ENCODE results near the gene SLC29A1.
A peak's percentile ranks its signal among the peaks of the same experiment; 100 is the strongest.

Gene SLC29A1

GRCh38 chr6:44237813-44238433, 14.5 kb downstream of the SLC29A1 start:
- DNase-seq = peak; percentile 82 to 84

DNA sequence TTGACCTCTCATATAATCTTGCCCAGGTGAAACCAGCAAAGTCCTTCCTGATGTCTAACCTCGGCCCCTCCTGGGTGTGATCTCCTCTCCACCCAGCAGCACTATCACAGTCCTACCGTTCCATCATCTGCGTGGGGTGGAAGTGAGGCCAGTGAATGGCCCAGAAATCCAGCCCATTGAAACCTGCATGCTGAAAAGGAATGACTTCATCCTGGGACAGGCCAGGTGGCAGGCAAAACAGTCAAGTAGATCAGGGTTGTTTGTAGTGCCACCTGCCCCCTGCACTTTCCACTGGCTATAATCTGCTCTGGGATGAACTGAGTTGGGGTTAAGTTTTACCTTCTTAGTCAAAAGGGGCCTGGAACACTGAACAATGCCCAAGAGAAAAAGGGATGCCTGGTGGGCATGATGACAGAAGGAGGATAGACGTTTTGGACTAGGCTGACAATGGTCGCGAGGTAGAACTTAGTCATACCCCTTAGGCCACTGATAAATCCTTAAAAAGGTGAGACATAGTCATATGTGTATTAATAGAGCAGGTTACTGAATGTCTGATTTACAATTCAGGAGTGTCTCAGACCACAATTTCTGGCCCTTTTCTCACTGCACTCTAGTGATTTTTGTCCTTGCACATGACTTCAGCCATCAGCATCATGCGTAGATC, 15.4 kb downstream of the SLC29A1 start:
- no peak for DNase-seq

DNA sequence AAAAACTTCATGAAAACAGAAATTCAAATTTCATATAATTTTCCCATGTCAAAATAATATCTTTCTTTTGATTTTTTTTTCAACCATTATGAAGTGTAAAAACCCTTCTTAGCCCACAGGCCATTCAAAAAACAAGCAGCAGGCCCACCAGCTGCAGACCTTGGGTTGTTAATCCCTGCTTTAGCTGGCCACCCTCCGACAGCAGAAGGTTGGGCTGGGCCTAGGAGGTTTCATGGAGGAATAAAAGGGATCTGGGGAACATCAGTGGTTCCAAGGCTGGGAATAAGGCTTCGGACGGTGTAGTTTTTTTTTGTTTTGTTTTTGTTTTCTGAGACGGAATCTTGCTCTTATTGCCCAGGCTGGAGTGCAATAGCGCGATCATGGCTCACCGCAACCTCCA, 19.9 kb downstream of the SLC29A1 start:
- no peak for DNase-seq

DNA sequence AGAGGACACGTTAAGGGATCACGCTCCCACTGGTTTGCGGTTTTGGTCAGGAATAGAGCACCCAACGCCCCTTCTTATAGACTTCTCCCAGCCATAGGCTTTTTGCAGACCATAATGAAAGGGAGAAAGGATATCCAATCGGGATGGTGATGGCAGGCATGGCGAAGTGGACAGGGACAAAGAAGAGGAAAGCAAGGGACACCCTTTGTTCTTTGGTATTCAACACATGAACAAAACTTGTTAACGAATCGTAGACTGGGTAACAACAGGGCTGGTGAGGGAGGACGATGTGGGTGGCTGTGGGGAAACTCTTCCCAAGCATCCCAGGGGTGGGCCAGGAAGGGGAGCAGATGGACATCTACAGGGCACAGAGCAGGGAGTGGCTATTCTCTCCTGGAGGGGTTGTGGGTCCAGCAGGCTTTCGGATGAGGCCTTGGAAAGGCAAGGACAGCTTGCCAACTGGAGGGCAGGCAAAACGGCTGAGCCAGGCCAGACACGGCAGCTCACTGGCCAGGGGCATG, 22.1 kb downstream of the SLC29A1 start:
- DNase-seq = no peak

- DNase-seq = peak; percentile 68 to 82
These were observed 22.7 kb downstream of the SLC29A1 start for GRCh38 chr6:44245912-44246662.

DNA sequence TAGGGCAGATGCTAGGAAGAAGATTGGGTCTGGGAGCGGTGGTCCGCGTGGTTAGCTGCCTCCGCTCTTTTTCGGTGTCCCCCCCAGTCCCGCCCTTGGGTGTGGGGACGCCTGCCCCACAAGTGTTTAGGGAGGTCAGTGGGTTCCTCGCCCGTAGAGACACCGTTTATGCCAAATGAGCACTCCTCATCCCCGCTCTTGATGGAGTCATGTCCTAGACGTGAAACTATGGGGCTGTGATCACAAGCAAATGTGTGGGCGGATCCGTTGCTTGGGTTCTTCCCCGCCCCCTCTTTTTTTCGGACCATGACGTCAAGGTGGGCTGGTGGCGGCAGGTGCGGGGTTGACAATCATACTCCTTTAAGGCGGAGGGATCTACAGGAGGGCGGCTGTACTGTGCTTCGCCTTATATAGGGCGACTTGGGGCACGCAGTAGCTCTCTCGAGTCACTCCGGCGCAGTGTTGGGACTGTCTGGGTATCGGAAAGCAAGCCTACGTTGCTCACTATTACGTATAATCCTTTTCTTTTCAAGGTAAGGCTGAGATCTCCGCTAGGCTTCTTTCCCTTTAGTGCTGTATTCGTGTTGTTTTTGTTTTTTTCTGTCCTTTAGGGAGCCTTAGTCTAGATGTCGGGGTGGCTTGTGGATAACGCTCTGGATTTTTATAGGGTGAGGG, 23.4 kb downstream of the SLC29A1 start, which contains the start of gene HSP90AB1:
TSS of gene HSP90AB1 (plus strand) at position 439 of the 675 bp plus-strand sequence. CDS start 1,529 bp downstream, outside the sequence.
- DNase-seq = peak; percentile 95 to 96

DNA sequence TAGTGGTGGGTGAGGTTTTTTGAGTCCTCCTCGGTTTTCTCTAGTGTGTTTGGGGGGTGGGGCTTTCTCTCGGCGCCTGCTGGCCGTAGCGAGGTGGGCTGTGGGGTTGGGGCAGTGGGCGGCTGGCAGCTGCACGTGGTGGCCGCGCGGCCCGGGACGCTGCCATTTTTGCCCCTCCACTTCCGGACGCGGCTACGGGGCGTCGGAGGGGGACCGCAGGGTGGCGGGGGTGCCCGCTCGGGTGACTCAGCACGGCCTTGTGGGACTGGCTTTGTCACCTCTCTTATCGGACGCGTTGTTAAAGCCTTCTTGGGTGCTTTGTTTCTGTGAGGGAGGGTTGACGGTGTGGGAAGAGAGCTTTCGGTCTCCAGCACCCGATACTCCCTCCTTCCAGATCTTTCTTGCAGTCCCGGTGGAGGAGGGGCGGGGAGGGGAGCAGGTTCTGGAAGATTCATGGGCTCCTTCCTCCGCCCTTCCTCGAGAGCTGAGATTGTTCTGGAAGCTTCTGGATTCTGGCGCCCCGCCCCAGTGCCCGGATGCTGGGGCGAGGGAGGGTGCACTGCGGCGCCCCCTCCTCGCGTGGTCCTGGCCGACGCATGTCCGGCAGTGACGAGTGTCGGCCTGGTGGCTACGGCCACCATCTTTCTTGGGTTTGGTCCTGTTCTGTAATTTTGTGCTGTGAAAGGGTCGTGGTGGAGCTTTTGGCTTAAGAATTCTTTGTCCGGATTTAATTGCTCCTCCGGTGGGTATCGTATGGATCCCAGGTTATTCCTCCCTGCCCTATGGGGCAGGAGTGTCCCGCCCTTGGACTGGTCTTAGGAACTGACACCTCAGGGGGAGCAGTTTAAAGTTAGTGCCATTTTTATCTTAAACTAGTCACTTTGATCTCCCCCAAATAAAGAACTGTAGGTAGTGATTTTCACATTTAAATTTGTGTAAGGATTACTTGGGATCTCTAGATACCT, 24.2 kb downstream of the SLC29A1 start:
- peak; percentile 74 to 84 for DNase-seq

DNA sequence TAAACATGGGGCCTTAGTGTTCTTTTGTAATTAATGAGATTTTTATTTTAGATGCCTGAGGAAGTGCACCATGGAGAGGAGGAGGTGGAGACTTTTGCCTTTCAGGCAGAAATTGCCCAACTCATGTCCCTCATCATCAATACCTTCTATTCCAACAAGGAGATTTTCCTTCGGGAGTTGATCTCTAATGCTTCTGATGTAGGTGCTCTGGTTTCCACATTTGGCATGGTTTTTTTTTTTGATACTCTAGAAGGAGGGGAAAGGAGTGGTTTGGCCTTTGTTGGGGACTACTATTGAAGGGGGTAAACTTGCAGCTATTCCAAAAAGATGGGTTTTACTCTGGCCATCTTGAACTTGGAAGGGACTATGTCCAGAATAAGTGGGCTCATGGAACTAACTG, 25.2 kb downstream of the SLC29A1 start:
- DNase-seq = no peak

GRCh38 chr6:44249082-44249748, 25.8 kb downstream of the SLC29A1 start:
- DNase-seq = no peak

- no peak for DNase-seq
These were observed 26.8 kb downstream of the SLC29A1 start for GRCh38 chr6:44250067-44250717.

GRCh38 chr6:44250718-44251123, 27.3 kb downstream of the SLC29A1 start:
- no peak for DNase-seq

- no peak for DNase-seq
These were observed 28.5 kb downstream of the SLC29A1 start for GRCh38 chr6:44251576-44252524.

- DNase-seq = peak in 1 of 2 donors; percentile 53
These were observed 30.1 kb downstream of the SLC29A1 start for GRCh38 chr6:44253307-44254101.

- DNase-seq = no peak
These were observed 31.1 kb downstream of the SLC29A1 start for GRCh38 chr6:44254191-44255104.

DNA sequence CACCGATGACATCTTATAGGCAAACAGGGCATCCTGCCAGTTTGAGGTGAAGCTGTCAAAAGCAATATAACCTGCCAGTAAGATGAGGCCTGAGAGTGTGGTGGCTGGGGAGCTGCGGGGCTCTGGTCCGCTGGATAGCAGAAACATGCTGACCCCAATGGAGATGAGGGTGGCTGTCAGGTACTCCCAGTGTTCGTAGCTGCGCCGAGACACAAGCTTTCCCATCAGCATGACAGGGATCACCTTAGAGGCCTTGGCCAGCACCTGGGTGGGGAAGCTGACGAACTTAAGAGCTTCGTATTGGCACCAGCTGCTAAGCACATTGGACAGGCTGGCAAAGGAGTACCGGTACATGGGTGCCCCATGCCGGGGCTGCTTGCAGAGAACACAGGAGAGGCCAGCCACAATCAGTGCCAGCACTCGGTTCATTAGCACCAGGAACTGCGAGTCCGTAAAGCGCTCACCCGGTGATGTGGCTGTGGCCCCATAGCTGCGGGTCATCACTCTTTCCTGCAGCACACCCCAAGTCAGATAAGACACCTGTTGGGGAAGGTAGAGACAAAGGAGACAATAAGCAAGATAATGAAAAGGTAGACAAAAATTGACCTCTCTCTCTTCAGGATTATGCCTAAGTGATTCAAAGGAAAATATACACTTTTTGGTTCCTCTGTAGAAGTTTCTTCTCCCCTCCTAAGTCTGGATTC, 31.9 kb downstream of the SLC29A1 start:
- DNase-seq = no peak

All from inflammatory macrophage (primary cell).